Stimulated activated CD4-positive, alpha-beta T cell treated with anti-CD3 and anti-CD28 coated beads, TNF-alpha, amount 100 ng/mL, for 48 hours (primary cell): ENCODE measurements around the gene KNTC1.
"Not testable (repeated sequence)": the region's sequence is repeated elsewhere in the genome, so short reads cannot be mapped to it uniquely, and the experiment has no call there.

Experiments
- DNase-seq, 3 donors: peaks; one replicate each; pipeline ENCODE4 v3.0.0-alpha.2; 2020; ENCODE audit warnings: low read depth in 3 of 3

Gene KNTC1

GRCh38 chr12:122651520-122652224 lies 124.6 kb downstream of the KNTC1 start:
- no peak for DNase-seq

GRCh38 chr12:122653291-122653690 lies 126.2 kb downstream of the KNTC1 start:
- DNase-seq = not testable (repeated sequence)

GRCh38 chr12:122656298-122656697 lies 129.2 kb downstream of the KNTC1 start:
- no peak for DNase-seq

GRCh38 chr12:122659579-122659978 lies 132.5 kb downstream of the KNTC1 start:
- no peak for DNase-seq

- DNase-seq = no peak
Measured at GRCh38 chr12:122661246-122661645, 134.2 kb downstream of the KNTC1 start.

GRCh38 chr12:122661938-122662337 lies 134.9 kb downstream of the KNTC1 start:
- no peak for DNase-seq

- DNase-seq = no peak
Measured at GRCh38 chr12:122665349-122665748, 138.3 kb downstream of the KNTC1 start.

- DNase-seq = no peak
Measured at GRCh38 chr12:122665759-122666158, 138.7 kb downstream of the KNTC1 start.

- no peak for DNase-seq
Measured at GRCh38 chr12:122668268-122668667, 141.2 kb downstream of the KNTC1 start.

- DNase-seq = no peak
Measured at GRCh38 chr12:122669397-122670070, 142.5 kb downstream of the KNTC1 start.

- DNase-seq = no peak
Measured at GRCh38 chr12:122672515-122672914, 145.5 kb downstream of the KNTC1 start.
